Urothelium cell line (cell line): ENCODE results near the gene CEACAM18.
A peak's percentile ranks its signal among the peaks of the same experiment; 100 is the strongest.
"Not testable (repeated sequence)": the region's sequence is repeated elsewhere in the genome, so short reads cannot be mapped to it uniquely, and the experiment has no call there.

Source experiments
- DNase-seq: peaks from one replicate; pipeline ENCODE4 v3.0.0; 2011; ENCODE audit warnings: low spot score, mixed read lengths
- FAIRE-seq: peaks from 2 replicates; lab custom pipeline; 2011; peaks lifted over from hg19 to GRCh38; lab: Jason Lieb, UNC

The CEACAM18 gene

GRCh38 chr19:51478381-51479234, at the start of gene CEACAM18:
Gene CEACAM18 (plus strand): TSS chr19:51478539.
- FAIRE-seq (no peak), DNase-seq (no peak)

GRCh38 chr19:51430221-51430620, 48.1 kb upstream of the CEACAM18 start:
- DNase-seq (no peak), FAIRE-seq (no peak)

- DNase-seq (no peak), FAIRE-seq (no peak)
Observed at GRCh38 chr19:51431124-51431523, 47.2 kb upstream of the CEACAM18 start.

GRCh38 chr19:51433043-51433442, 45.3 kb upstream of the CEACAM18 start:
- DNase-seq (no peak), FAIRE-seq (no peak)

GRCh38 chr19:51434456-51434855, 43.9 kb upstream of the CEACAM18 start:
- no peak for DNase-seq

GRCh38 chr19:51439021-51439465, 39.3 kb upstream of the CEACAM18 start:
- no peak for FAIRE-seq
- DNase-seq = no peak

More at GRCh38 chr19:51434456-51434855, 43.9 kb upstream of the CEACAM18 start:
- no peak for FAIRE-seq

GRCh38 chr19:51440052-51440451, 38.3 kb upstream of the CEACAM18 start:
- FAIRE-seq (no peak), DNase-seq (no peak)

- DNase-seq (peak; percentile 29), FAIRE-seq (no peak)
Observed at GRCh38 chr19:51440846-51441409, 37.4 kb upstream of the CEACAM18 start.

GRCh38 chr19:51441410-51442390, 36.6 kb upstream of the CEACAM18 start:
- DNase-seq = peak; percentile 47
- FAIRE-seq = peak; percentile 98

- DNase-seq, FAIRE-seq: not testable (repeated sequence)
Observed at GRCh38 chr19:51447510-51447909, 30.8 kb upstream of the CEACAM18 start.

GRCh38 chr19:51448011-51448410, 30.3 kb upstream of the CEACAM18 start:
- no peak for FAIRE-seq

GRCh38 chr19:51448411-51449016, 29.8 kb upstream of the CEACAM18 start:
- no peak for FAIRE-seq
- DNase-seq = no peak

More at GRCh38 chr19:51448011-51448410, 30.3 kb upstream of the CEACAM18 start:
- DNase-seq = no peak

GRCh38 chr19:51450730-51451307, 27.5 kb upstream of the CEACAM18 start:
- DNase-seq = no peak
- no peak for FAIRE-seq

- FAIRE-seq (no peak), DNase-seq (no peak)
Observed at GRCh38 chr19:51456541-51457290, 21.6 kb upstream of the CEACAM18 start.

- no peak for DNase-seq
- FAIRE-seq = no peak
Observed at GRCh38 chr19:51457351-51458013, 20.9 kb upstream of the CEACAM18 start.

GRCh38 chr19:51458051-51458645, 20.2 kb upstream of the CEACAM18 start, which contains the start of gene SIGLEC8:
Gene SIGLEC8 (minus strand): TSS chr19:51458454. CDS start chr19:51458387, 67 bp downstream.
- DNase-seq (no peak), FAIRE-seq (no peak)

GRCh38 chr19:51458899-51459505, 19.3 kb upstream of the CEACAM18 start:
- DNase-seq = no peak
- FAIRE-seq = no peak
